ENCODE data around the gene ELP1. TPM values are rescaled to one million over a fixed set of nuclear protein-coding genes. Genes with fewer than 3 reads are reported as not detected.

Gene ELP1
- total RNA-seq, 1 experiment from 2014 or later, result 29.1 TPM

- peak within 1 kb of the TSS; percentile 91 for H3K27ac Mint-ChIP-seq (ENCODE audit: unreplicated experiment)
- H3K36me3 Mint-ChIP-seq (ENCODE audit: insufficient read depth, unreplicated experiment), result peaks cover 38% of the 10 kb centered on the region
- ChIA-PET POLR2A (no interaction called here), CTCF (interaction anchor here (1.1 kb wide), 1 partner anchor 45 kb away, joined by 3 read pairs; no protein-coding TSS in a partner anchor)
- H3K4me3 Mint-ChIP-seq (ENCODE audit: unreplicated experiment), result peak within 1 kb of the TSS; percentile 93
- TF ChIP-seq CTCF (IDR thresholded peaks at IDR 0.05; ENCODE audit: insufficient read depth in 1 of 2, low read depth in 1 of 2, low read length in 1 of 2, severe bottlenecking in 1 of 2, unreplicated experiment in 1 of 2), result no peak
- intact Hi-C loops (cut with micrococcal nuclease; ENCODE audit: unreplicated experiment), result loop anchor here (5.0 kb wide), 2 partner anchors 47 to 82 kb away; no protein-coding TSS in a partner anchor
- peak; percentile 66 to 79 for DNase-seq
- peaks cover 16% of the 10 kb centered on the region for H3K4me1 Mint-ChIP-seq (ENCODE audit: low read depth, unreplicated experiment)
- no peaks in the 10 kb centered on the region for H3K27me3 Mint-ChIP-seq (ENCODE audit: insufficient read depth, unreplicated experiment)
- Histone ChIP-seq H3K4me3 (ENCODE audit: low read depth, low read length) (peak within 1 kb of the TSS; percentile 98), H3K27me3 (replicated peaks; ENCODE audit: control insufficient read depth, insufficient read depth, low read length) (no peaks in the 10 kb centered on the region), H3K4me1 (peaks cover 9% of the 10 kb centered on the region), H3K36me3 (ENCODE audit: control insufficient read depth, insufficient read depth, low read length) (no peaks in the 10 kb centered on the region; the same call in 1 of the 2 replicates), H3K9me3 (no peaks in the 10 kb centered on the region)
- no TSS peak for BruUV-seq (replicated peaks)
- H3K9me3 Mint-ChIP-seq (ENCODE audit: unreplicated experiment), result no peaks in the 10 kb centered on the region
Observed at GRCh38 chr9:108934323-108934893, 484 bp upstream of the ELP1 start, which contains the start of gene ABITRAM. ABITRAM (plus strand) TSS chr9:108934400; CDS start chr9:108934487, 87 bp downstream.

- Mint-ChIP-seq H3K9me3 (ENCODE audit: unreplicated experiment) (no peaks in the 10 kb centered on the region), H3K27ac (ENCODE audit: unreplicated experiment) (peak overlapping the region; percentile 91), H3K36me3 (ENCODE audit: insufficient read depth, unreplicated experiment) (peaks cover 38% of the 10 kb centered on the region), H3K27me3 (ENCODE audit: insufficient read depth, unreplicated experiment) (no peaks in the 10 kb centered on the region), H3K4me1 (ENCODE audit: low read depth, unreplicated experiment) (peaks cover 16% of the 10 kb centered on the region), H3K4me3 (ENCODE audit: unreplicated experiment) (peak overlapping the region; percentile 93)
- Histone ChIP-seq H3K4me1 (peaks cover 9% of the 10 kb centered on the region), H3K9me3 (no peaks in the 10 kb centered on the region), H3K4me3 (ENCODE audit: low read depth, low read length) (peak overlapping the region; percentile 98), H3K27me3 (replicated peaks; ENCODE audit: control insufficient read depth, insufficient read depth, low read length) (no peaks in the 10 kb centered on the region), H3K36me3 (ENCODE audit: control insufficient read depth, insufficient read depth, low read length) (no peaks in the 10 kb centered on the region; the same call in 1 of the 2 replicates)
- intact Hi-C loops (cut with micrococcal nuclease; ENCODE audit: unreplicated experiment), result loop anchor here (5.0 kb wide), 2 partner anchors 46 to 81 kb away; no protein-coding TSS in a partner anchor
- peak in 1 of 2 experiments; percentile 6 for TF ChIP-seq CTCF (IDR thresholded peaks at IDR 0.05; ENCODE audit: insufficient read depth in 1 of 2, low read depth in 1 of 2, low read length in 1 of 2, severe bottlenecking in 1 of 2, unreplicated experiment in 1 of 2)
- no peak for DNase-seq
- no TSS peak for BruUV-seq (replicated peaks)
- ChIA-PET CTCF (no interaction called here), POLR2A (no interaction called here)
Observed at GRCh38 chr9:108933231-108933717, 650 bp downstream of the ELP1 start.

- no peak overlapping the region for H3K4me3 Mint-ChIP-seq (ENCODE audit: unreplicated experiment)
- Histone ChIP-seq H3K9me3 (no peaks in the 10 kb centered on the region), H3K36me3 (ENCODE audit: control insufficient read depth, insufficient read depth, low read length) (peaks cover 1% of the 10 kb centered on the region), H3K4me3 (ENCODE audit: low read depth, low read length) (no peak overlapping the region), H3K27me3 (replicated peaks; ENCODE audit: control insufficient read depth, insufficient read depth, low read length) (no peaks in the 10 kb centered on the region), H3K4me1 (peaks cover 4% of the 10 kb centered on the region; the same call in 1 of the 2 replicates)
- no peak for DNase-seq
- no peaks in the 10 kb centered on the region for H3K9me3 Mint-ChIP-seq (ENCODE audit: unreplicated experiment)
- no TSS peak for BruUV-seq (replicated peaks)
- peaks cover 7% of the 10 kb centered on the region for H3K4me1 Mint-ChIP-seq (ENCODE audit: low read depth, unreplicated experiment)
- peaks cover 37% of the 10 kb centered on the region for H3K36me3 Mint-ChIP-seq (ENCODE audit: insufficient read depth, unreplicated experiment)
- no peak overlapping the region for H3K27ac Mint-ChIP-seq (ENCODE audit: unreplicated experiment)
- CTCF ChIA-PET, result no interaction called here
- TF ChIP-seq CTCF (IDR thresholded peaks at IDR 0.05; ENCODE audit: insufficient read depth in 1 of 2, low read depth in 1 of 2, low read length in 1 of 2, severe bottlenecking in 1 of 2, unreplicated experiment in 1 of 2), result no peak
- intact Hi-C loops (cut with micrococcal nuclease; ENCODE audit: unreplicated experiment), result no loop called here
- no peaks in the 10 kb centered on the region for H3K27me3 Mint-ChIP-seq (ENCODE audit: insufficient read depth, unreplicated experiment)
- POLR2A ChIA-PET, result no interaction called here
Observed at GRCh38 chr9:108928386-108928785, 5.5 kb downstream of the ELP1 start.

Data from Caco-2 (cell line).